Tibial artery (tissue), 4 donors: ENCODE results near the gene ADAMTS3.
A peak's percentile ranks its signal among the peaks of the same experiment; 100 is the strongest.

Experiments
- DNase-seq, 2 donors: peaks; one replicate each; pipeline ENCODE4 v3.0.0-alpha.2; 2019
- H3K27ac ChIP-seq, 2 donors: fragments of 200-600 bp; sonication (generic) in 1 of 2; 1 replicate in 1 of 2; 2 replicates in 1 of 2; pipeline ENCODE4 v1.5.1; 2018 to 2019; ENCODE audit warnings: mild to moderate bottlenecking in 1 of 2
- H3K27me3 ChIP-seq, 2 donors: fragments of 200-600 bp; sonication (generic) in 1 of 2; one replicate each; pipeline versions ENCODE4 v1.5.1 to v1.6.0; 2016 to 2019
- H3K36me3 ChIP-seq, 3 donors: fragments of 200-600 bp; sonication (generic) in 2 of 3; one replicate each; pipeline ENCODE4 v1.5.1; 2016 to 2019; ENCODE audit warnings: mild to moderate bottlenecking in 2 of 3
- H3K4me1 ChIP-seq, 4 donors: fragments of 200-600 bp; sonication (generic) in 2 of 4; 1 replicate in 3 of 4; 2 replicates in 1 of 4; pipeline ENCODE4 v1.5.1; 2016 to 2019
- H3K4me3 ChIP-seq, 2 donors: fragments of 200-600 bp; sonication (generic) in 1 of 2; 1 replicate in 1 of 2; 2 replicates in 1 of 2; pipeline ENCODE4 v1.5.1; 2018 to 2019; ENCODE audit warnings: mild to moderate bottlenecking in 2 of 2
- H3K9me3 ChIP-seq, 3 donors: fragments of 200-600 bp; sonication (generic) in 1 of 3; one replicate each; pipeline ENCODE4 v1.5.1; 2016 to 2019
- intact Hi-C: fragments of 100-400 bp; cut with DNase I; formaldehyde crosslinking; loops from one replicate; pipeline ENCODE4 v1.15.0; 2023; ENCODE audit warnings: low total_unique reads
- TF ChIP-seq, protein P1 (sequence below), 2 experiments: fragments of 200-600 bp in 1 of 2; fragments of 450-650 bp in 1 of 2; IDR thresholded peaks; one replicate each; pipeline ENCODE4 v1.5.1; 2017 to 2019; ENCODE audit warnings: antibody characterized with exemption in 2 of 2, mild to moderate bottlenecking in 1 of 2, moderate library complexity in 1 of 2

The ADAMTS3 gene

GRCh38 chr4:72422416-72422815 lies 146.6 kb downstream of the ADAMTS3 start:
- no peaks in the 10 kb centered on the region for H3K36me3 ChIP-seq
- TF ChIP-seq, protein P1, sequence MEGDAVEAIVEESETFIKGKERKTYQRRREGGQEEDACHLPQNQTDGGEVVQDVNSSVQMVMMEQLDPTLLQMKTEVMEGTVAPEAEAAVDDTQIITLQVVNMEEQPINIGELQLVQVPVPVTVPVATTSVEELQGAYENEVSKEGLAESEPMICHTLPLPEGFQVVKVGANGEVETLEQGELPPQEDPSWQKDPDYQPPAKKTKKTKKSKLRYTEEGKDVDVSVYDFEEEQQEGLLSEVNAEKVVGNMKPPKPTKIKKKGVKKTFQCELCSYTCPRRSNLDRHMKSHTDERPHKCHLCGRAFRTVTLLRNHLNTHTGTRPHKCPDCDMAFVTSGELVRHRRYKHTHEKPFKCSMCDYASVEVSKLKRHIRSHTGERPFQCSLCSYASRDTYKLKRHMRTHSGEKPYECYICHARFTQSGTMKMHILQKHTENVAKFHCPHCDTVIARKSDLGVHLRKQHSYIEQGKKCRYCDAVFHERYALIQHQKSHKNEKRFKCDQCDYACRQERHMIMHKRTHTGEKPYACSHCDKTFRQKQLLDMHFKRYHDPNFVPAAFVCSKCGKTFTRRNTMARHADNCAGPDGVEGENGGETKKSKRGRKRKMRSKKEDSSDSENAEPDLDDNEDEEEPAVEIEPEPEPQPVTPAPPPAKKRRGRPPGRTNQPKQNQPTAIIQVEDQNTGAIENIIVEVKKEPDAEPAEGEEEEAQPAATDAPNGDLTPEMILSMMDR (IDR thresholded peaks at IDR 0.05) = no peak
- intact Hi-C loops = no loop called here
- H3K27ac ChIP-seq = no peak overlapping the region
- H3K9me3 ChIP-seq = no peaks in the 10 kb centered on the region
- H3K27me3 ChIP-seq = no peaks in the 10 kb centered on the region
- H3K4me3 ChIP-seq = no peak overlapping the region
- no peak for DNase-seq
- H3K4me1 ChIP-seq = no peaks in the 10 kb centered on the region

GRCh38 chr4:72418458-72418857 lies 150.6 kb downstream of the ADAMTS3 start:
- H3K4me1 ChIP-seq = no peaks in the 10 kb centered on the region
- peak in 1 of 2 donors; percentile 24 for DNase-seq
- TF ChIP-seq, protein P1 (IDR thresholded peaks at IDR 0.05) = no peak
- intact Hi-C loops = no loop called here
- no peaks in the 10 kb centered on the region for H3K9me3 ChIP-seq
- H3K27ac ChIP-seq = no peak overlapping the region
- H3K36me3 ChIP-seq = no peaks in the 10 kb centered on the region
- no peaks in the 10 kb centered on the region for H3K27me3 ChIP-seq
- H3K4me3 ChIP-seq = no peak overlapping the region

- Histone ChIP-seq H3K9me3 (no peaks in the 10 kb centered on the region), H3K27me3 (no peaks in the 10 kb centered on the region), H3K4me3 (no peak overlapping the region), H3K27ac (no peak overlapping the region), H3K4me1 (no peaks in the 10 kb centered on the region), H3K36me3 (no peaks in the 10 kb centered on the region)
- DNase-seq = no peak
- intact Hi-C loops = no loop called here
- TF ChIP-seq, protein P1 (IDR thresholded peaks at IDR 0.05) = no peak
These were observed 158.9 kb downstream of the ADAMTS3 start for GRCh38 chr4:72410158-72410557.

GRCh38 chr4:72408568-72408967 lies 160.5 kb downstream of the ADAMTS3 start:
- Histone ChIP-seq H3K4me1 (no peaks in the 10 kb centered on the region), H3K9me3 (no peaks in the 10 kb centered on the region), H3K4me3 (no peak overlapping the region), H3K27me3 (no peaks in the 10 kb centered on the region), H3K27ac (no peak overlapping the region), H3K36me3 (no peaks in the 10 kb centered on the region)
- TF ChIP-seq, protein P1 (IDR thresholded peaks at IDR 0.05) = no peak
- no peak for DNase-seq
- intact Hi-C loops = no loop called here

GRCh38 chr4:72405417-72405816 lies 163.6 kb downstream of the ADAMTS3 start:
- H3K27ac ChIP-seq = no peak overlapping the region
- H3K36me3 ChIP-seq = no peaks in the 10 kb centered on the region
- no peak for DNase-seq
- intact Hi-C loops = no loop called here
- H3K4me1 ChIP-seq = no peaks in the 10 kb centered on the region
- H3K9me3 ChIP-seq = no peaks in the 10 kb centered on the region
- no peak overlapping the region for H3K4me3 ChIP-seq
- TF ChIP-seq, protein P1 (IDR thresholded peaks at IDR 0.05) = no peak
- H3K27me3 ChIP-seq = no peaks in the 10 kb centered on the region

GRCh38 chr4:72397314-72397713 lies 171.7 kb downstream of the ADAMTS3 start:
- no peak for DNase-seq
- no peaks in the 10 kb centered on the region for H3K27me3 ChIP-seq
- no peaks in the 10 kb centered on the region for H3K4me1 ChIP-seq
- no peak overlapping the region for H3K27ac ChIP-seq
- H3K4me3 ChIP-seq = no peak overlapping the region
- TF ChIP-seq, protein P1 (IDR thresholded peaks at IDR 0.05) = no peak
- no peaks in the 10 kb centered on the region for H3K36me3 ChIP-seq
- H3K9me3 ChIP-seq = no peaks in the 10 kb centered on the region
- intact Hi-C loops = loop anchor here (10.0 kb wide), 1 partner anchor 1053 kb away; no protein-coding TSS in a partner anchor
